K562 (cell line): ENCODE data around the gene TTC39A. TPM values are rescaled to one million over a fixed set of nuclear protein-coding genes. Genes with fewer than 3 reads are reported as not detected.
A peak's percentile ranks its signal among the peaks of the same experiment; 100 is the strongest.

ENCODE experiments used
- ATAC-seq: fragments of 200-7000 bp; cut with Tn5 transposase; 3 replicates; pipeline ENCODE4 v1.9.1; 2020; ENCODE audit warnings: moderate library complexity
- BruUV-seq: library from RNA; stranded (reverse); fragments of 400-500 nt; replicated peaks from 2 replicates; lab custom pipeline; 2021; lab: Mats Ljungman, UMichigan
- CTCF ChIA-PET: fragments of 300-600 bp; formaldehyde crosslinking; extraction: SDS; loops from one replicate; lab custom pipeline; 2021; ENCODE audit warnings: low intra/inter-chr PET ratio; lab: Yijun Ruan, JAX
- POLR2A ChIA-PET: fragments of 300-600, 350-650 bp; sonication (Branson Sonifier 250); formaldehyde crosslinking; extraction: SDS; loops from one replicate; lab custom pipeline; 2021; ENCODE audit warnings: antibody characterized with exemption, inconsistent platforms; lab: Yijun Ruan, JAX
- DNase-seq, 4 experiments: peaks; one replicate each; pipeline versions ENCODE4 v3.0.0 to v3.0.0-alpha.2; 2011 to 2018; ENCODE audit warnings: low spot score in 3 of 4, mixed read lengths in 3 of 4; ENCODE audit errors: extremely low read depth in 1 of 4
- FAIRE-seq: peaks from 2 replicates; lab custom pipeline; 2011; peaks lifted over from hg19 to GRCh38; lab: Jason Lieb, UNC
- H2AFZ ChIP-seq: 2 replicates; pipeline ENCODE4 v1.6.0; 2011; ENCODE audit warnings: low read depth, low read length, control low read depth, inconsistent platforms
- H3K27ac ChIP-seq: fragments of 200-600 bp; 3 replicates; pipeline ENCODE4 v1.8.0; 2011; ENCODE audit warnings: low read depth, mild to moderate bottlenecking, control low read depth, inconsistent platforms, low read length, moderate library complexity, mixed read lengths; ENCODE audit errors: extremely low read depth
- H3K27me3 ChIP-seq, 2 experiments: fragments of 300-600 bp in 1 of 2; 2 replicates in 1 of 2; 3 replicates in 1 of 2; pipeline versions ENCODE4 v1.6.0 to v1.8.0; 2011; ENCODE audit warnings: inconsistent platforms in 2 of 2, low read length in 2 of 2, mild to moderate bottlenecking in 1 of 2, mixed read lengths in 1 of 2, moderate library complexity in 1 of 2; ENCODE audit not compliant: control insufficient read depth in 2 of 2, insufficient read depth in 2 of 2
- H3K36me3 ChIP-seq: fragments of 300-600 bp; 3 replicates; pipeline ENCODE4 v1.8.0; 2011; ENCODE audit warnings: mild to moderate bottlenecking, low read length, inconsistent platforms; ENCODE audit not compliant: control insufficient read depth, insufficient read depth
- H3K4me1 ChIP-seq, 2 experiments: fragments of 200-600 bp in 1 of 2; replicated peaks in 1 of 2; 2 replicates in 1 of 2; 3 replicates in 1 of 2; pipeline versions ENCODE4 v1.5.1 to v1.8.0; 2011; ENCODE audit warnings: inconsistent platforms in 2 of 2, low read length in 2 of 2, mild to moderate bottlenecking in 1 of 2, mixed read lengths in 1 of 2, moderate library complexity in 1 of 2; ENCODE audit not compliant: control insufficient read depth in 2 of 2, insufficient read depth in 2 of 2
- H3K4me2 ChIP-seq: 2 replicates; pipeline ENCODE4 v1.6.1; 2011; ENCODE audit warnings: low read length, control low read depth, inconsistent platforms, mixed read lengths; ENCODE audit not compliant: insufficient read depth
- H3K4me3 ChIP-seq: fragments of 200-600 bp; sonication (generic), shearing (Covaris generic); 2 replicates; pipeline ENCODE4 v1.5.1; 2016; ENCODE audit warnings: control low read depth, inconsistent platforms
- H3K79me2 ChIP-seq: fragments of 200-600 bp; 3 replicates; pipeline ENCODE4 v1.8.0; 2011; ENCODE audit warnings: low read length, inconsistent platforms; ENCODE audit not compliant: control insufficient read depth, insufficient read depth
- H3K9ac ChIP-seq, 2 experiments: 2 replicates each; pipeline versions ENCODE4 v1.6.0 to v1.6.1; 2011; ENCODE audit warnings: low read depth in 2 of 2, low read length in 2 of 2, control low read depth in 1 of 2, inconsistent platforms in 1 of 2, mild to moderate bottlenecking in 1 of 2, mixed read lengths in 1 of 2; ENCODE audit not compliant: insufficient read depth in 1 of 2
- H3K9me1 ChIP-seq: one replicate; pipeline ENCODE4 v1.6.0; 2011; ENCODE audit warnings: inconsistent platforms, mild to moderate bottlenecking, low read length, moderate library complexity; ENCODE audit not compliant: control insufficient read depth, insufficient read depth
- H3K9me3 ChIP-seq: replicated peaks from 2 replicates; pipeline ENCODE4 v1.5.1; 2011; ENCODE audit warnings: low read depth, low read length, inconsistent platforms; ENCODE audit not compliant: control insufficient read depth, insufficient read depth
- H4K20me1 ChIP-seq: replicated peaks from 2 replicates; pipeline ENCODE4 v1.6.1; 2011; ENCODE audit warnings: low read length, inconsistent platforms, mixed read lengths; ENCODE audit not compliant: control insufficient read depth, insufficient read depth
- ATF7 ChIP-seq: fragments of 450-650 bp; IDR thresholded peaks from 2 replicates; pipeline ENCODE4 v1.7.1; 2014; ENCODE audit warnings: mild to moderate bottlenecking, moderate library complexity
- CREM ChIP-seq: IDR thresholded peaks from 2 replicates; pipeline ENCODE4 v1.6.1; 2014; ENCODE audit warnings: antibody characterized with exemption, low read depth
- DMBX1 ChIP-seq: fragments of 250-450 bp; sonication (Bioruptor Pico); IDR thresholded peaks from 2 replicates; pipeline ENCODE4 v1.8.0; 2022; ENCODE audit warnings: inconsistent platforms, mild to moderate bottlenecking, moderate library complexity, borderline replicate concordance
- MCM2 ChIP-seq: fragments of 450-650 bp; IDR thresholded peaks from 2 replicates; pipeline ENCODE4 v1.6.1; 2017; ENCODE audit warnings: low read depth, mild to moderate bottlenecking
- MTA1 ChIP-seq: fragments of 450-650 bp; IDR thresholded peaks from 2 replicates; pipeline ENCODE4 v1.6.1; 2017; ENCODE audit warnings: borderline replicate concordance
- NFIC ChIP-seq: fragments of 450-650 bp; IDR thresholded peaks from 2 replicates; pipeline ENCODE4 v1.6.1; 2017; ENCODE audit warnings: mild to moderate bottlenecking, inconsistent platforms
- PTTG1 ChIP-seq: fragments of 450-650 bp; IDR thresholded peaks from 2 replicates; pipeline ENCODE4 v1.6.1; 2016; ENCODE audit warnings: low read depth, mild to moderate bottlenecking, missing genetic modification characterization, missing compliant biosample characterization
- TAL1 ChIP-seq: fragments of 450-650 bp; IDR thresholded peaks from 2 replicates; pipeline ENCODE4 v1.6.1; 2016; ENCODE audit warnings: mild to moderate bottlenecking
- TSC22D4 ChIP-seq: fragments of 450-650 bp; IDR thresholded peaks from 2 replicates; pipeline ENCODE4 v1.6.1; 2016; ENCODE audit warnings: missing genetic modification characterization, missing biosample characterization, control low read depth
- ZNF347 ChIP-seq: fragments of 450-650 bp; formaldehyde crosslinking; IDR thresholded peaks from 2 replicates; pipeline ENCODE4 v1.4.0; 2020; ENCODE audit warnings: low read depth, mild to moderate bottlenecking, moderate library complexity
- ZNF583 ChIP-seq: fragments of 250-450 bp; sonication (Bioruptor Pico); IDR thresholded peaks from 2 replicates; pipeline ENCODE4 v1.4.0; 2020
- ZNF586 ChIP-seq: fragments of 450-650 bp; formaldehyde crosslinking; conservative IDR thresholded peaks from 2 replicates; pipeline ENCODE4 v1.4.0; 2020; ENCODE audit warnings: mild to moderate bottlenecking, moderate library complexity
- WGBS: fragments of 100-300 bp; shearing (Covaris generic); methylation state at CpG from one replicate; pipeline ENCODE4 v1.1.6; 2016; ENCODE audit warnings: low coverage, mixed read lengths; ENCODE audit not compliant: insufficient coverage; ENCODE audit errors: missing lambda C conversion rate; 5-methylcytosine and 5-hydroxymethylcytosine counted together
- in situ Hi-C: fragments of 300-500 bp; cut with MboI; formaldehyde crosslinking; loops from 4 replicates; pipeline ENCODE4 v1.15.0; 2018; ENCODE audit warnings: inconsistent platforms, mixed read lengths
- intact Hi-C: fragments of 100-400 bp; cut with micrococcal nuclease; formaldehyde crosslinking; loops from 2 replicates; pipeline ENCODE4 v1.14.2; 2022
- polyA plus RNA-seq, 8 experiments: library from polyadenylated mRNA; depleted of rRNA in 4 of 8; stranded (reverse) in 5 of 8; unstranded in 3 of 8; fragments of >200 nt; fragmentation: Nextera tagmentation in 2 of 8; fragmentation: Illumina TruSeq in 1 of 8; extraction: Ambion mirVana in 2 of 8; extraction: Trizol in 1 of 8; gene quantifications; 2 replicates each; pipeline versions ENCODE4 v1.2.1 to v1.2.3, GENCODE V29; 2011 to 2014; ENCODE audit warnings: inconsistent platforms in 1 of 8, missing spikeins in 1 of 8
- total RNA-seq, 7 experiments: library from RNA; depleted of rRNA in 6 of 7; stranded (reverse); fragments of >200 nt in 6 of 7; fragmentation: Illumina TruSeq in 2 of 7; extraction: Trizol in 2 of 7; gene quantifications; 2 replicates each; pipeline versions ENCODE4 v1.2.1 to v1.2.3, GENCODE V29; 2011 to 2021; ENCODE audit warnings: low replicate concordance in 1 of 7
- TF ChIP-seq, protein P1 (sequence below): fragments of 450-650 bp; formaldehyde crosslinking; IDR thresholded peaks from 2 replicates; pipeline ENCODE4 v1.4.0; 2020; ENCODE audit warnings: mild to moderate bottlenecking, moderate library complexity
- TF ChIP-seq, protein P2 (sequence below), 2 experiments: fragments of 450-650 bp in 1 of 2; sonication (generic) in 1 of 2; formaldehyde crosslinking in 1 of 2; IDR thresholded peaks; 2 replicates each; pipeline versions ENCODE4 v1.7.1 to v1.9.0; 2016 to 2022; ENCODE audit warnings: inconsistent platforms in 1 of 2, mild to moderate bottlenecking in 1 of 2, missing genetic modification reagents in 1 of 2

TTC39A gene
- total and polyA plus RNA-seq, 9 of the 15 experiments (the other 6 are each of a cell fraction or from before 2014, with no cell fraction given), result 0.18 to 0.82 (median 0.35) TPM

DNA sequence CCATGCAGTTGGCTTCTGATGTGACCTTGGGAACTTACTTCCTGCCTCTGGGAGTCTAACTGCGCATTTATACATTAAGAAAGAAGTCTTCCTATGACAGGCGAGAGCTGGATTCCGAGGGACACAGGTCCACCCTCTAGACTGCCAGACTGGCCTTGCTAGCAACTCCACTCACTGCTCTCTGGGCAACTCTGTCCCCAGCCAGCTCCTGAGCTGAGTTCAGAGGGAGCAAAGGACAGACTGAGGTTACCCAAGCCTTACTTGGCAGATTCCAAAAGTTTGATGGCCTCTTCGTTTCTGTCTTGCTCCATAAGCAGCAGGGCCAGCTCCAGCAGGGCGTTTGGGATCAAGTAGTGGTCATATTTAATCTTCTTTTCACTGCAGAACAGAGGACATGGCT is 41.8 kb downstream of the TTC39A start:
- H3K9me3 ChIP-seq, result no peaks in the 10 kb centered on the region
- no peaks in the 10 kb centered on the region for H3K27me3 ChIP-seq
- H3K4me3 ChIP-seq, result no peak overlapping the region
- H3K9me1 ChIP-seq, result no peaks in the 10 kb centered on the region
- FAIRE-seq (no peak), ATAC-seq (no peak), DNase-seq (no peak)
- in situ Hi-C loops, result no loop called here
- no peak overlapping the region for H3K4me2 ChIP-seq
- H4K20me1 ChIP-seq, result no peaks in the 10 kb centered on the region; the same call in 1 of the 2 replicates
- ChIA-PET CTCF (interaction anchor here (0.6 kb wide), 1 partner anchor 385 kb away, joined by 3 read pairs; no protein-coding TSS in a partner anchor), POLR2A (interaction anchor here (0.6 to 0.7 kb wide), 4 partner anchors 8 to 872 kb away, joined by 3 to 5 read pairs (median 3); no protein-coding TSS in a partner anchor)
- H3K4me1 ChIP-seq, result peaks cover 19 to 20% of the 10 kb centered on the region in 2 experiments; a peak in 4 of 5 replicates
- WGBS, result 44% methylated on average over 5 of the region's 5 CpGs
- intact Hi-C loops, result loop anchor here (10.0 kb wide), 1 partner anchor 924 kb away; no protein-coding TSS in a partner anchor
- H3K27ac ChIP-seq, result no peak overlapping the region
- H3K9ac ChIP-seq, result peak overlapping the region in 1 of 2 experiments; percentile 0; a peak in 1 of 4 replicates
- no peak overlapping the region for H2AFZ ChIP-seq
- no TSS peak for BruUV-seq
- H3K36me3 ChIP-seq, result no peaks in the 10 kb centered on the region
- H3K79me2 ChIP-seq, result no peaks in the 10 kb centered on the region
- TF ChIP-seq TSC22D4 (no peak), NFIC (no peak), MTA1 (no peak), DMBX1 (CRISPR knock-in tag) (no peak), PTTG1 (no peak), ZNF583 (no peak), ATF7 (no peak), ZNF347 (CRISPR knock-in tag) (no peak), MCM2 (no peak), TAL1 (no peak), CREM (no peak), ZNF586 (CRISPR knock-in tag) (no peak)
- TF ChIP-seq, protein P1, sequence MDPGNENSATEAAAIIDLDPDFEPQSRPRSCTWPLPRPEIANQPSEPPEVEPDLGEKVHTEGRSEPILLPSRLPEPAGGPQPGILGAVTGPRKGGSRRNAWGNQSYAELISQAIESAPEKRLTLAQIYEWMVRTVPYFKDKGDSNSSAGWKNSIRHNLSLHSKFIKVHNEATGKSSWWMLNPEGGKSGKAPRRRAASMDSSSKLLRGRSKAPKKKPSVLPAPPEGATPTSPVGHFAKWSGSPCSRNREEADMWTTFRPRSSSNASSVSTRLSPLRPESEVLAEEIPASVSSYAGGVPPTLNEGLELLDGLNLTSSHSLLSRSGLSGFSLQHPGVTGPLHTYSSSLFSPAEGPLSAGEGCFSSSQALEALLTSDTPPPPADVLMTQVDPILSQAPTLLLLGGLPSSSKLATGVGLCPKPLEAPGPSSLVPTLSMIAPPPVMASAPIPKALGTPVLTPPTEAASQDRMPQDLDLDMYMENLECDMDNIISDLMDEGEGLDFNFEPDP, result no peak
- TF ChIP-seq, protein P2, sequence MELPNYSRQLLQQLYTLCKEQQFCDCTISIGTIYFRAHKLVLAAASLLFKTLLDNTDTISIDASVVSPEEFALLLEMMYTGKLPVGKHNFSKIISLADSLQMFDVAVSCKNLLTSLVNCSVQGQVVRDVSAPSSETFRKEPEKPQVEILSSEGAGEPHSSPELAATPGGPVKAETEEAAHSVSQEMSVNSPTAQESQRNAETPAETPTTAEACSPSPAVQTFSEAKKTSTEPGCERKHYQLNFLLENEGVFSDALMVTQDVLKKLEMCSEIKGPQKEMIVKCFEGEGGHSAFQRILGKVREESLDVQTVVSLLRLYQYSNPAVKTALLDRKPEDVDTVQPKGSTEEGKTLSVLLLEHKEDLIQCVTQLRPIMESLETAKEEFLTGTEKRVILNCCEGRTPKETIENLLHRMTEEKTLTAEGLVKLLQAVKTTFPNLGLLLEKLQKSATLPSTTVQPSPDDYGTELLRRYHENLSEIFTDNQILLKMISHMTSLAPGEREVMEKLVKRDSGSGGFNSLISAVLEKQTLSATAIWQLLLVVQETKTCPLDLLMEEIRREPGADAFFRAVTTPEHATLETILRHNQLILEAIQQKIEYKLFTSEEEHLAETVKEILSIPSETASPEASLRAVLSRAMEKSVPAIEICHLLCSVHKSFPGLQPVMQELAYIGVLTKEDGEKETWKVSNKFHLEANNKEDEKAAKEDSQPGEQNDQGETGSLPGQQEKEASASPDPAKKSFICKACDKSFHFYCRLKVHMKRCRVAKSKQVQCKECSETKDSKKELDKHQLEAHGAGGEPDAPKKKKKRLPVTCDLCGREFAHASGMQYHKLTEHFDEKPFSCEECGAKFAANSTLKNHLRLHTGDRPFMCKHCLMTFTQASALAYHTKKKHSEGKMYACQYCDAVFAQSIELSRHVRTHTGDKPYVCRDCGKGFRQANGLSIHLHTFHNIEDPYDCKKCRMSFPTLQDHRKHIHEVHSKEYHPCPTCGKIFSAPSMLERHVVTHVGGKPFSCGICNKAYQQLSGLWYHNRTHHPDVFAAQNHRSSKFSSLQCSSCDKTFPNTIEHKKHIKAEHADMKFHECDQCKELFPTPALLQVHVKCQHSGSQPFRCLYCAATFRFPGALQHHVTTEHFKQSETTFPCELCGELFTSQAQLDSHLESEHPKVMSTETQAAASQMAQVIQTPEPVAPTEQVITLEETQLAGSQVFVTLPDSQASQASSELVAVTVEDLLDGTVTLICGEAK (IDR thresholded peaks at IDR 0.05), result no peak
- TF ChIP-seq, protein P2 (CRISPR knock-in tag; IDR thresholded peaks at IDR 0.05), result no peak
